Heart left ventricle (tissue), 16 donors: ENCODE results near the gene SPATC1L. TPM values are rescaled to one million over a fixed set of nuclear protein-coding genes. Genes with fewer than 3 reads are reported as not detected.
A peak's percentile ranks its signal among the peaks of the same experiment; 100 is the strongest.

Experiments used
- ATAC-seq, 4 donors: fragments of 200-7000 bp; cut with Tn5 transposase; one replicate each; pipeline ENCODE4 v1.9.1; 2020 to 2022; ENCODE audit warnings: moderate library complexity in 4 of 4, mild to moderate bottlenecking in 3 of 4, moderate number of reproducible peaks in 1 of 4
- DNase-seq, 5 donors: peaks; one replicate each; pipeline ENCODE4 v3.0.0-alpha.2; 2020
- H3K27ac ChIP-seq, 12 donors: fragments of 200-600 bp; sonication (generic) in 4 of 12; one replicate each; pipeline versions ENCODE4 v1.5.0 to v1.8.0; 2016 to 2022; ENCODE audit warnings: mild to moderate bottlenecking in 2 of 12
- H3K27me3 ChIP-seq, 9 donors: fragments of 200-600 bp; sonication (generic) in 2 of 9; one replicate each; pipeline versions ENCODE4 v1.5.1 to v1.8.0; 2016 to 2022; ENCODE audit warnings: mild to moderate bottlenecking in 3 of 9
- H3K36me3 ChIP-seq, 9 donors: fragments of 200-600 bp; sonication (generic) in 2 of 9; one replicate each; pipeline versions ENCODE4 v1.5.0 to v1.8.0; 2018 to 2022; ENCODE audit warnings: mild to moderate bottlenecking in 2 of 9
- H3K4me1 ChIP-seq, 12 donors: fragments of 200-600 bp; sonication (generic) in 4 of 12; one replicate each; pipeline versions ENCODE4 v1.5.0 to v1.8.0; 2016 to 2022; ENCODE audit warnings: mild to moderate bottlenecking in 3 of 12
- H3K4me3 ChIP-seq, 12 donors: fragments of 200-600 bp; sonication (generic) in 4 of 12; one replicate each; pipeline versions ENCODE4 v1.5.0 to v1.8.0; 2017 to 2022; ENCODE audit warnings: mild to moderate bottlenecking in 9 of 12, moderate library complexity in 4 of 12
- H3K9me3 ChIP-seq, 12 donors: fragments of 200-600 bp; sonication (generic) in 4 of 12; one replicate each; pipeline versions ENCODE4 v1.5.0 to v1.8.0; 2016 to 2022; ENCODE audit warnings: mild to moderate bottlenecking in 1 of 12
- POLR2A ChIP-seq, 2 donors: fragments of 450-650 bp; IDR thresholded peaks; one replicate each; pipeline ENCODE4 v1.6.1; 2017; ENCODE audit warnings: antibody characterized with exemption in 2 of 2, mild to moderate bottlenecking in 2 of 2, moderate library complexity in 2 of 2
- WGBS, 4 donors: extraction: QIAGEN DNeasy Blood & Tissue Kit in 2 of 4; methylation state at CpG; one replicate each; pipeline versions ENCODE4 v1.1.5 to v1.1.7; 2013 to 2018; 5-methylcytosine and 5-hydroxymethylcytosine counted together
- intact Hi-C, 10 donors: fragments of 100-400 bp; cut with DNase I; formaldehyde crosslinking; loops; one replicate each; pipeline versions ENCODE4 v1.11.1 to v1.14.2; 2022
- polyA plus RNA-seq, 2 donors: library from polyadenylated mRNA; stranded (reverse); fragments of 200-250 nt; gene quantifications; one replicate each; pipeline ENCODE4 v1.2.3, GENCODE V29; 2013
- total RNA-seq, 9 donors: library from RNA; depleted of rRNA in 2 of 9; stranded (reverse); fragments of >200 nt in 2 of 9; fragmentation: NEBNext Ultra II Directional in 3 of 9; extraction: Animal tissue kit (Norgen Biotek cat#: 25700) in 3 of 9; gene quantifications; one replicate each; pipeline versions ENCODE4 v1.1.0 to v1.2.4, GENCODE V29; 2016 to 2023
- TF ChIP-seq, protein P1 (sequence below), 12 donors: fragments of 200-600 bp; sonication (generic) in 4 of 12; IDR thresholded peaks; one replicate each; pipeline versions ENCODE4 v1.5.0 to v1.8.0; 2018 to 2022; ENCODE audit warnings: antibody characterized with exemption in 12 of 12, mild to moderate bottlenecking in 5 of 12
- donor health status: ischemic (EF 13 %, LVEDD 7.1; RV severe dilation, severe dysfunction).
- donor health status: healthy with polysubstance abuse.
- donor health status: DM: no; HTN: yes; CAD: no.
- donor health status: DM: no; HTN: no; CAD: no.
- donor health status: ischemic (EF 25% LVEDD 6.9; RV normal size, moderate dysfunction).
- donor health status: ischemic (EF 25% LVEDD 5.7; RV mildly dilated, moderate dysfunction).
- donor health status: healthy.
- donor health status: DM: yes; HTN: yes; CAD: no.
- donor health status: ischemic (EF 35%, LVEDD 5.7; RV mildly dilated, moderate dysfunction).
- donor health status: nonischemic (EF 11% LVEDD 7.7; RV severe dilation, severe dysfunction).
- donor health status: DM: yes; HTN: yes; CAD: no.
- donor health status: PGD.
- donor health status: ischemic (EF 29% LVEDD 5.4; RV normal size, mild dysfunction).
- donor health status: nonischemic (EF 23%, LVEDD 6.1; RV moderate dilation, normal function).

The SPATC1L gene
- total and polyA plus RNA-seq, 11 donors, result 4.9 to 16.8 (median 10.6) TPM

DNA sequence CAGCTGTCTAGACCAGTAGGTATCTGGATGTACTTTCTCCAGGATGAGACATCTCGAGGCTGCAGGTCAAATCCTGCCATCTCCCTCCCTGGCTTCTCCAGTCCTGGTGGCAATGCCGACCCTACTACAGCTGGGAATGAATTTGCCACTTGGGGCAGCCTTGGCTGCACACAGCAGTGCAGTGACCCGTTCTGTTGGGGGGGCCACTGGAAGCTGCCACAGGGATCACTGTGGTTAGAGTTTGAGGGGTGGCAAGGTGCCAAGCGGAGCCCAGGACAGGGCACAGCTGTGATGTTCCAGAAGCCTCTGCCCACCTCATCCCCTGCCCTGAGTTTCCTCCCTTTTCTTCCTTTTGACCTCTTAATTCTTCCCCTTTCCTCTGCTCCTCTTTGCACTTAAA lies 69.3 kb downstream of the SPATC1L start:
- Histone ChIP-seq H3K4me1 (peaks cover 0 to 14% (median 10%) of the 10 kb centered on the region in 12 donors), H3K4me3 (no peak overlapping the region), H3K36me3 (peaks cover 0 to 83% (median 80%) of the 10 kb centered on the region in 9 donors), H3K27ac (no peak overlapping the region), H3K9me3 (peaks cover 0 to 10% (median 0%) of the 10 kb centered on the region in 12 donors), H3K27me3 (no peaks in the 10 kb centered on the region)
- 95 to 99% (median 98%) methylated on average over 4 of the region's 4 CpGs for WGBS, 4 donors
- DNase-seq (peak in 4 of 5 donors; percentile 5 to 27 (median 18)), ATAC-seq (no peak)
- TF ChIP-seq, protein P1, sequence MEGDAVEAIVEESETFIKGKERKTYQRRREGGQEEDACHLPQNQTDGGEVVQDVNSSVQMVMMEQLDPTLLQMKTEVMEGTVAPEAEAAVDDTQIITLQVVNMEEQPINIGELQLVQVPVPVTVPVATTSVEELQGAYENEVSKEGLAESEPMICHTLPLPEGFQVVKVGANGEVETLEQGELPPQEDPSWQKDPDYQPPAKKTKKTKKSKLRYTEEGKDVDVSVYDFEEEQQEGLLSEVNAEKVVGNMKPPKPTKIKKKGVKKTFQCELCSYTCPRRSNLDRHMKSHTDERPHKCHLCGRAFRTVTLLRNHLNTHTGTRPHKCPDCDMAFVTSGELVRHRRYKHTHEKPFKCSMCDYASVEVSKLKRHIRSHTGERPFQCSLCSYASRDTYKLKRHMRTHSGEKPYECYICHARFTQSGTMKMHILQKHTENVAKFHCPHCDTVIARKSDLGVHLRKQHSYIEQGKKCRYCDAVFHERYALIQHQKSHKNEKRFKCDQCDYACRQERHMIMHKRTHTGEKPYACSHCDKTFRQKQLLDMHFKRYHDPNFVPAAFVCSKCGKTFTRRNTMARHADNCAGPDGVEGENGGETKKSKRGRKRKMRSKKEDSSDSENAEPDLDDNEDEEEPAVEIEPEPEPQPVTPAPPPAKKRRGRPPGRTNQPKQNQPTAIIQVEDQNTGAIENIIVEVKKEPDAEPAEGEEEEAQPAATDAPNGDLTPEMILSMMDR (IDR thresholded peaks at IDR 0.05), result no peak
- no peak for TF ChIP-seq POLR2A (IDR thresholded peaks at IDR 0.05)
- intact Hi-C loops, result loop anchor here in 2 of 10 donors (5.0 to 10.0 kb wide), 2 partner anchors 120 to 143 kb away; no protein-coding TSS in a partner anchor

DNA sequence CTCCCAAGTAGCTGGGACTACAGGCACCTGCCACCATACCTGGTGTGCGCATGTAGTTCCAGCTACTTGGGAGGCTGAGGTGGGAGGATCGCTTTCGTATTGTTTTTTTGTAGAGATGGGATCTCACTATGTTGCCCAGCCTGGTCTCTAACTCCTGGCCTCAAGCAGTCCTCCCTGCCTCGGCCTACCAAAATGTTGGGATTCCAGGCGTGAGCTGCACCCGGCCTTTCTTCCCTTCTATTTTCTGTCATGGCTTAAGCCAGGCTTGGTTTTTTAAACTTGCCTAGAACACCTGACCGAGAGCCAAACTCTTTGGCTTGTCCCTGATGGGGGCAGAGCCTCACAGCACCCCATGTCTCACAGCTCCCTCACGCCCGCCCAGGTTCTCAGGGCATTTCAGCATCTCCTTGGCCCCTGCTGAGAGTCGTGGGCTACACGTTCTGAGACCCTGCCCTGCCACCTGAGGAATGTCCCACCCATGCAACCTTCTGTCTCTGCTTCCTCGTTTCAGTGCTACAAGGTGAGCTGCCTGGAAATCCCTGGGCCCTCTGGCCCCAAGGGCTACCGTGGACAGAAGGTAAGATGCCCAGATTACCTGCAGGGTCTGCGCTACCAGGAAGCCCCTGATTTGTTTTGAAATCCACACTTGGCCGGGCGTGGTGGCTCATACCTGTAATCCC lies 70.6 kb downstream of the SPATC1L start:
- TF ChIP-seq, protein P1 (IDR thresholded peaks at IDR 0.05), result no peak
- no peak for TF ChIP-seq POLR2A (IDR thresholded peaks at IDR 0.05)
- ATAC-seq, result no peak
- intact Hi-C loops, result loop anchor here in 2 of 10 donors (5.0 to 10.0 kb wide), 2 partner anchors 119 to 141 kb away; no protein-coding TSS in a partner anchor
- 97 to 98% (median 97%) methylated on average over 16 of the region's 16 CpGs for WGBS, 4 donors
- peak in 2 of 5 donors; percentile 9 to 15 for DNase-seq
- Histone ChIP-seq H3K27ac (peak overlapping the region in 1 of 12 donors; percentile 25), H3K27me3 (no peaks in the 10 kb centered on the region), H3K36me3 (peaks cover 0 to 69% (median 69%) of the 10 kb centered on the region in 9 donors), H3K9me3 (peaks cover 0 to 10% (median 0%) of the 10 kb centered on the region in 12 donors), H3K4me1 (peaks cover 0 to 26% (median 18%) of the 10 kb centered on the region in 12 donors), H3K4me3 (no peak overlapping the region)

DNA sequence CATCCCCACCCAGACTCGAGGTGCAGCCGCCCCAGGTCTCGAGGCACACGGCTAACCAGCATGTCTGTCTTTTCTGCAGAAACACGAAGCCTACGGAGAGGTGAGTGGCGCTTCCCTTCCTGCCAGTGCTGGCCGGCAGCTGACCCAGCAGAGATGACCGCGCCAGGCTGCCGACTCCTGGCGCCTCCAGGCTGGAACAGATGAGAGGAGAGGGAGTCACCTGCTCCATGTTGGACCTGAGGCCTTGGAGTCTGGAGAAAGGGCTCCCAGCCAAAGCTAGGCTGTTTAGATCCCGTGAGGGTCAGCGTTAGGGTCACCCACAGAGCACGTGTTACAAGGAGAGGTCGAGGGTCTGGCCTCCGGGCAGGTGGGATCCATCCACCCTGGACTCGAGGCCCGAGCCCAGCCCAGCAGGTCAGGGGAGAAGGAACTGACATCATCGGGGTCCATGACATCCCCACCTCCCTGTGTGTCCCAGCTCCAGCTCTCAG lies 71.5 kb downstream of the SPATC1L start:
- ATAC-seq (no peak), DNase-seq (peak in 2 of 5 donors; percentile 11 to 15)
- peaks cover 0 to 61% (median 60%) of the 10 kb centered on the region in 9 donors for H3K36me3 ChIP-seq
- intact Hi-C loops, result loop anchor here in 2 of 10 donors (5.0 to 10.0 kb wide), 2 partner anchors 118 to 140 kb away; no protein-coding TSS in a partner anchor
- H3K4me1 ChIP-seq, result peaks cover 0 to 27% (median 18%) of the 10 kb centered on the region in 12 donors
- peaks cover 0 to 15% (median 0%) of the 10 kb centered on the region in 12 donors for H3K9me3 ChIP-seq
- TF ChIP-seq, protein P1 (IDR thresholded peaks at IDR 0.05), result no peak
- TF ChIP-seq POLR2A (IDR thresholded peaks at IDR 0.05), result no peak
- H3K27ac ChIP-seq, result peak overlapping the region in 1 of 12 donors; percentile 30
- no peaks in the 10 kb centered on the region for H3K27me3 ChIP-seq
- 97 to 98% (median 97%) methylated on average over 11 to 20 of the region's 20 CpGs for WGBS, 4 donors
- H3K4me3 ChIP-seq, result no peak overlapping the region
